ENCODE measurements around the gene TSKU.

DNA sequence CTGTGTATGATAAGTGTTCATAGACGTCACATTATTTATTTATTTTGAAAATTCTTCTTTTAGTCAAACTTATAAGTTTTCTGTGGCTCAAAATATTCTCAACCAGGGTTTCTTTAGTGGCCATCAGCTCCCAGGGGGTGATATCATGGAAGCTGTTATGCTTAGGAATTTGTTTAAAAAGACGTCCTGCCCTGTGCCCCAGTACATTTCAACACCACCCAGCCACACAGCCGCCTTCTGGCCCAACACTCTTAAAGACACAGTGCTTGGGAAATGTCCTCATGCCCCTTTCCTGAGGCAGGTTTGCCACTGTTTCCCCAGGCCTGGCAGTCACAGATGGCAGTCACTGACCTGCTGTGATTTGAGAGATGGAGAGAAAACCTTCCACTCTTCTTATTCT is 19.9 kb downstream of the TSKU start:
- TF ChIP-seq POLR2A (IDR thresholded peaks at IDR 0.05; ENCODE audit: low read length) (no peak), GATA1 (IDR thresholded peaks at IDR 0.05; ENCODE audit: low read depth, low read length) (no peak)
